GM18511 (cell line): ENCODE results near the gene ANKRD53.

ENCODE experiments used
- ATAC-seq: cut with Tn5 transposase; IDR thresholded peaks from one replicate; pipeline ENCODE4 v1.9.1; 2021; ENCODE audit warnings: mild to moderate bottlenecking, moderate library complexity; ENCODE audit not compliant: unreplicated experiment

The ANKRD53 gene

DNA sequence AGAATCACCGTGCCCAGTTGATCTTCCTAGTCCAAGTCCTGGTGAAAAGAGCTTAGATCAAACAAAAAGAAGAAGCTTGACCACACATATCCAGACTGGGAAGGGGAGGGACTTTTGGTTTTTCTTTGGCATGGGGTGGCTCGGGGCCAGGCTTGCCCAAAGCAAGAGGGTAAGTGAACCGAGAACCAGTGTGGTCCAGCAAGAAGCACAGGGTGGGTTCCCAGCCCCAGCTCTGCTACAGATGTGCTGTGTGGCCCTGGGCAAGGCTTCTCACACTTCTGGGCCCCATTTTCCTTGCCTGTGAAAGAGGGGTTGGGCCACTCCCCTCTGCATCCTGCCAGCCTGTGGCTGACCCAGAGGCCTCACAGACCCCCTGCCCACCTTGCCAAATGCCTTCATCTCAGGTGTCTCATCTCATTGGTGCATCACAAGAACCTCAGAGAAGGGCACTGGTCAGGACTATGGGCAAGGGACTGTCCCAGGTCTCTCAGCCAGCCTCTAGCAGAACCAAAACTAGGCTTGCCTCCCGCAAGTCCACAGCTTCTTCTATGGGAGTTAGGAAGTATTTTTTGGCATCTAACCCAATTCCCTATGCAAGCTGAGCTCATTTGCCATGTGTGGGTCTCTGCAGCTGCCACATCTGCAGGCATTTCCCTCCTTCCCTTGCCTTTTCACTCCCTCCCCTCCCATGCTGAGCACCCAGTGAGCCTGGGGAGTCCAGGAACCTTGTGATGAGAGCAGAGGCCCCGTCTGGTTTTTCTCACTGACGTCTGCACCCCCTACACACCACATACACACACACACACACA lies 35.8 kb upstream of the ANKRD53 start:
- ATAC-seq: no peak

DNA sequence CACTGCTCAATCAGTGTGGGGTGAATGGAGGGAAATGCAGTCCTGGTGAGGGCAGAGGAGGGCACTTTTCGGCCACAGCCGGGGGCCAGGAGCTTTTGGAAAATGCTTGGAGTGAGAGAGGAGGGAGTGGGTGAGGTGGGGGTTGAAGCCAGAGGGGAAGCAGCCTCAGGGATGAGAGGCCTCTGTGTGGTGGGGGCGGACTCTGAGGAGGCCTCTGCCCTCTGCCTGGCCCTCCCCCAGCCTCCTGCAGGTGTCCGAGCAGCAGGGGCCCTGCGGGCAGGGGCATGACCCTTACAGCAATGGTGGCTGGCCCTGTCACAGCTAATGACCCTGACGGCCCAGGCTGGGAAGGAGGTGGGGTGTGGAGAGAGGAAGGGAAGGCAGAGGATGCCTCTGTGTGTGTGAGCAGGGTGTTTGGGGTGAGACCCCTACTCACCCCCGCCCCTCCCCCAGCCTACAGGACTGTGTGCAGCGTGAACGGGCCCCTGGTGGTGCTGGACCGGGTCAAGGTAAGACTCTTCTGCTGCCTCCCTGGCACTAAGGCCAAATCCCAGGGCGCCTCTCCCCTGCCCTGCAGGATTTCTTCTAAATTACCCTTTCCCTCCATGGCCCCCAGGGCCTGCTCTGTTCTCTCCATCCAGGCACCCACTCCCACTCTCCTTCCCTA lies 35.1 kb upstream of the ANKRD53 start:
- ATAC-seq: no peak

DNA sequence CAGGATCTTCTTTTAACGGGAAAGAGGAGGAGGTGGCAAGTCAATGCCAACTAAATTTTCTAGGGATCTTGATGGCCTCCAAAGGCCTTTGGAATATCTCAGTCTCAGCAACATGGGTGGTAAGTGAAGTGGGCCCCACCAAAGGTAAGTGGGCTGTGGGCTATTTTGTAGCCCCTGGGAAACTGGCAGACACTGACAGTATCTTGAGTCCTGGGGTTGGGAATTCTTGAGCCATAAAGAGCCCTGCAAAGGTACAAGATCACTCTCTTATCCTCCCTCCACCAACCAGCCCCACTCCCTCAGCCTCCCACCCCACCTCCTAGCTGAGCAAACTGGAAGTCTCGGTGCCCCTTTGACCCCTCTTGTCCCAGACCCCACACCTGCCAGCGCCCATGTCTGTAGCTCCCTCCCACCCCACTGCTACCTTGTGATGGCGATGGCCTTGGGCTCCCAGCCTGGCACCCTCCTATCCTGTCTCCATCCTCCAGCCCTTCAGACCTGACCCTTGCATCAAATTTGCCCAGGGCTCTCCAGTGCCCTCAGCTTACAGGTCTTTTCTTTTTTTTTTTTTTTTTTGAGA lies 34.2 kb upstream of the ANKRD53 start:
- no peak for ATAC-seq

DNA sequence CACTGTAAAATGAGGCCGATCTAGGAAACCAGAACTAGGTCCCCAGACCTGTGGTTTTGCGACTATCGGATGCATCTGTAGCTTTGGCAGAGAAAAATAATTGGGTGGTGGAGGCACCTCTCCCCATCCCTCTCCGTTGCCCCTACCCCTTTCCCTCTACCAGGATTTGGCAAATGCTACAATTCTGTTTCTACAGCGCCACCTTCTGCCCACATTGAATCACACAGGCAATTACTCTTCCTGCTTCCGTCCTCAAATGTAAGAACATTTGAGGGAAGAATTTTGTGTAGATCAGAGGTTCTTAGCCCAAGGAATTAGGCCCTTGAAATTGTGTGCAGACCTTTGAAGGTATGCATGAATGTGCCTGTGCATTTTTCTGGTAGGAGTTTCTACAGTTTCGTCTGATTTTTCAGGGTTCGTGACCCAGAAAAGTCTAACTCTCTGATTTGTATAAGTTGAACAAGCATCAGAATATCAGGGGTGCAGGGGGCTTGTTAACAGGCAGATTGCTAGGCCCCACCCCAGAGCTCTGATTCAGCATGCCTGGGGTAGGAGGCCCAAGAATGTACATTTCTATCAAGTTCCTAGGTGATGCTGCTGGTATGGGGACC lies 31.5 kb upstream of the ANKRD53 start:
- ATAC-seq: no peak

DNA sequence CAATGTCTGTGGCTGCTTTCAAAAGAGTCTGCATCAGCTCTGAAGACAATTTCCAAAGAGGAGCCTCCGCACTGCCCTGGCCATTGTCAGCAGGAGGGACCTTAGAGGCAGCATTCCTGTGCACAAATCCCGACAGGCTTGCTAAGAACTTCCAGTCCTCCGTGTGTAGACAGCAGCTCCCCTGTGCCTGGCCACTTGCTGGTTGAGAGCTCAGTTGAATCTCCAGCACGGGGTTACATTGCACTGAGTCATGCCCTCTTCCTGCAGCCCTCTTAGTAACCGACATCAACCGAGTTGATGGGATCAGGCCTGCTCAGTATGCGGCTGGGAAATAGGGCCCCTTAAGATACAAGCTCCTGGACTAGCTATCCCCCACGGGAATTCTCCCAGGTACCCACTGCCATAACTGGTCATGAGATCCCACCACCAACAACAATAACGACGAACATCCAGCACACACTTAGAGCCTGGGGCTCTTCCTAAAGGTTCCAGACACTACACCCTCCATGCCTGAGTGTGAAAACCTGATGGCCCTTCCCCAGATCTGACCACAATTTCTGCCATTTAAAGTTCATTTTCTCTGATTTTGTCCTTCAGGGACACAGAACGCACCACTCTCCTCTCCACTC lies 30.8 kb upstream of the ANKRD53 start:
- ATAC-seq: no peak

DNA sequence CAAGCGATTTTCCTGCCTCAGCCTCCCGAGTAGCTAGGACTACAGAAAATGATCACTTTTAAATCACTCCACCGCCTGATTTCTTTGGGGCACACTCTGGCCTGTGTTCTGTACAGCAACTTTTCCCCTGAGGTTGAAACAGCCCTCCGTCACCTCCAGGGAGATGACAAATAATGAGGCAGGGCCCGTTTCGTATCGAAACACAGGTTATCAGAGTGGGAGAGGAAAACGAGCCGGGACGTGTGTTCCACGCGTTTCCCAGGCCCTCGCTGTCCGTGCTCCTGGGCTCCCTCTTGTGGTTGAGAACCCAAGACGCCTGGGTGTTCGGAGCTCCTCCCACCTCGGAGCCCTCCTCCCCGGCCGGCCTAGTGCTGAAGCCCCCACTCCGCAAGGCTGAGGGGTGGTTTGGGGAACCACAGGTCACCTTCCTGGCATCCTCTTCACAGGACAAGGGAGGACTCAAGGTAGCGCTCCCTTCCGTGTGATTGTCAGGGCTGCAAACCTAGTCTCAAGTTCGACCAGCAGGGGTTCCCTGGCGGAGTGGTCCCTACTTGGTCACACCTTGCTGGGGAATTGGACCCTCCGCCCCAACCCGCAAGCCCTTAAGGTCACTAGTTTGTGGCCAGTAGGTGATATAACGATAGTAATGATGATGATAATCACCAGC lies 30.0 kb upstream of the ANKRD53 start:
- peak; percentile 95 for ATAC-seq

DNA sequence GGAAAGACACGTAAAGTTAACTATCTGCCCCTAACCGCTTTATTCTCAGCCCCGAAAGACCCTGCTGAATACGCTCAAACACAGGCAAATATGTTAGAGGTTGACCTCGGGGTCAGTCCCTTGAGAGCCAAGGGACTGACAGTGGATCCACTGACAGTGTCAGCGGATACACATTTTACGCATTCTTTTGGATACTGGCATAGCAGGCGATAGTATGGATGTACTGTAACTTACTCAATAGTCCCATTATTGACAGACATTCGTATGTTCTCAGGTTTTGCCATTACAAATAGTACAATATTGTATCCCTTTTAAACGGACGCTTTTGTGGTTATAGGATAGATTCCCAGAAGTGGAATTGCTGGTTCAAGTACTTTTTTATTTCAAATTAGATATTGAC lies 29.3 kb upstream of the ANKRD53 start:
- no peak for ATAC-seq

DNA sequence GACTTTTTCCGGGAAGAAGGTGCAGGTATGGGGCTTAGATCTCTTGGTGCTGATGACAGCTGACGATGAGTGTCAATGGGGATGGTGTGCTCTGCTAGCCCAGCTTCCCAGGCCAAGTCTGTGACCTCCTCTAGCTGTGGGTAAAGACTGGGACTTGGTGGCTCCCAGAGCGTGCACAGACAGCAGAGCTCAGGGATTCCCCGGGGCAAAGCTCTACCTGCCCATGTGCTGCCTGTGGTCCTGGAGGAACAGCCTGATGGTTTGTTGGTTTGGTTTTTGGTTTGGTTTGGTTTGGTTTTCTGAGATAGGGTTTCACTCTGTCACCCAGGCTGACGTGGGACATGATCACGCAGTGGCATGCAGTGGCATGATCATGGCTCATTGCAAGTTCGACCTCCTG lies 23.5 kb upstream of the ANKRD53 start:
- no peak for ATAC-seq

DNA sequence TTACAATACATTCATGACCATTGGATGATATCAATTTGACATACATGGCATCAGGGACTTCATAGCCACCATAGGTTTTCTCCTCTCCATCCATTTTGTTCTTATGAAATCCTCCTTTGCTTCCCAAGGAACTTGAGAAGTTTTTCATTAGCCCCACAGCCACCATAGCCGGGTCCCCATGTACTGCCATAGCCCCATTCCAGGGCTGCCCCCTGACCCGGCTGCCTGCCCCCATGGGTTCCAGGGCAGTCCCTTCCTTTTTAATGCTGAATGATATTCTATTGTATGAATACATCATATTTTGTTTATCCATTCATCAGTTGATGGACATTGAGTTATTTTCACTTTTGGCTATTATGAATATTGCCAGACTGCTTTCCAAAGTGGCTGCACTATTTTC lies 22.3 kb upstream of the ANKRD53 start:
- ATAC-seq: no peak

DNA sequence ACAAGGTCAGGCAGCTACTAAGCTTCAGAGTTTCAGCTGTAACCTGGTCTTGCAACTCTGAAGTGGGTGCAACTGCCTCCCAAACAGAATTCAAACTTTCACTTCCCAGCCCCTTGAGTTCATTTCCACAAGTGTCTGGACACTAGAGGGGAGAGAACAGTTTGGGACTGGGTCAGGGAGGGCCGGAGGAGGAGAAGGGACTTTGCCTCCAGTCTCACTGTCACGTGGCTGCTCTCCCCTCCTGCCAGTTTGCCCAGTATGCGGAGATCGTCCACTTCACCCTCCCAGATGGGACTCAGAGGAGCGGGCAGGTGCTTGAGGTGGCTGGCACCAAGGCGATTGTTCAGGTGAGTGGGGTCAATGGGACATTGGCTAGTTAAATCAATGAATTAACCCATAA lies 20.6 kb upstream of the ANKRD53 start:
- ATAC-seq: no peak

DNA sequence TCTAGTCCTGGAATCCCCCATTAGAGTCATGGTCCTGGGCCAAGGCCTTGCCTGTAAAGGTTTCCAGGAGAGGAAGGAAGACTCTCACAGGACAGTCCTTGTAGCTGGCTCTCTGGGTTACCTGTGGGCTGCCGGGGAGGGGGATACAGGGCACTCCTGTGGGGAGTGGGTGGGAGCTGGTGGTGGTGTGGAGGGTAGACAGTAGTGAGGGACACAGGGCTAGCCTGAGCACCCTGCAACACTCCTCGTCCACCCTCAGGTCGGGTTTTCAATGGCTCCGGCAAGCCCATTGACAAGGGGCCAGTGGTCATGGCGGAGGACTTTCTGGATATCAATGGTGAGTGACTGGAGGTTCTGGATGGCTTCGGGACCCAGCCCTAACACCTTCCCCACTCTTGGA lies 19.7 kb upstream of the ANKRD53 start:
- ATAC-seq: no peak

DNA sequence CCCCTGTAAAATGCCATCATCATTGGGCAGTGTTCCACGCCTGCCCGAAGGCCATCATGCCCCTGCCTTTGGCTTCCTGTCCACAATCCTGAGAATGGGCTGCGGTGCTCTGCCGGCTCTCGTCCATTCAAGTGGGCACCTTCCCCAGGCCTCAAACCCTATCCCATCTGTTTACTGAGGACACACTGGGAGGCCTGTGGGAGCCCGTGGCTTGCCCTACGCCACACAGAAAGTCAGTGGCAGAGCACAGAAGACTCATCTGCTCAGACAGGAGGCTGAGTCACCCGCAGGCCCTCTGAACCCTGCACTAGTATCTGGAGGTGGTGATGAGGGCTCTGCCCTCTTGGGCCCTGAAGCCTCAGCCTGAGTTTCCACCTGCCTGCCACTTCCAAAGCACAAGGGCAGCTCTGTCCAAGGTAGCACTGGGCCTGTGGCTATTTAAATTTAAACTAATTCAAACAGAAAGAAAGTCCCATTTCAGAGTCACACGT lies 19.1 kb upstream of the ANKRD53 start:
- ATAC-seq: no peak

DNA sequence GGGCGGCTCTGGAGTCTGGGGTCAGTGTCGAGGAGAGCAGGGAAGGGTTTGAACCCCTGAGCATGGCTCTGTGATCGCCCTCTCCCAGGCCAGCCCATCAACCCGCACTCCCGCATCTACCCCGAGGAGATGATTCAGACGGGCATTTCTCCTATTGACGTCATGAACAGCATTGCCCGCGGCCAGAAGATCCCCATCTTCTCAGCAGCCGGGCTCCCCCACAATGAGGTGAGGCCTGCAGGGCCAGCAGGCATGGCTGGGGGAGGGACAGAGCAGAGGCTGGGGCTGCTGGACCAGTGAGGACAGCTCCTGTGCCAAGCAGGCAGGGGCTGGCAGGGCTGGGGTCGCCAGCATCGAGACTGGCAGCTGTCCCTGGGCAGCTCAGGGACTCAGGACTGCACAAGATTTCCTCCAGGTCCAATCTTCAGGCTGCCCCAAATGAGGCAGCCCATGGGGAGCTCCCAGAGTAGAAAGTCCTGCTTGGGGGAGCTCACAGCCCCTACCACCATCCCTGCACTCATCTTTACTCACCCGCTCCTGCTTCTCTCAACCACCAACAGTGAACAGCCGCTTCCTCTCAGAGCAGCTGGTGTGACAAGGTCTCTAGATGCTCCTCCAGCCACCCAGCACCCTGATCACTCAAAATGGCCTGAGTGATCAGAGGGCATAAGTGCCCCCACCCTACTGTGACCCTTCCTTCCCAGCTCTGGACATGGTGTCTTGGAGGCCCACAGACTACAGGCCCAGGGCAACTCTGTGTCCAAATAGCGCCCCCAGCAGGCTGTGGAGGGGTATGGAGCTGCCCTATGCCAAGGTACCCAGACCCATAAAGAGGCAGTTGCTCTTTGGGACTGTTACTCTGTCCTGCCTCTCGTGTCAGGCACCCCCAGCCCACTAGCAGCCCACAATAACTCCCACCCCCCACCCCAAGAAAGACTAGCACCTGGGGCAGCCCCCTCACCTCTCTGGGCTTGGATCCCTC lies 18.3 kb upstream of the ANKRD53 start:
- no peak for ATAC-seq

DNA sequence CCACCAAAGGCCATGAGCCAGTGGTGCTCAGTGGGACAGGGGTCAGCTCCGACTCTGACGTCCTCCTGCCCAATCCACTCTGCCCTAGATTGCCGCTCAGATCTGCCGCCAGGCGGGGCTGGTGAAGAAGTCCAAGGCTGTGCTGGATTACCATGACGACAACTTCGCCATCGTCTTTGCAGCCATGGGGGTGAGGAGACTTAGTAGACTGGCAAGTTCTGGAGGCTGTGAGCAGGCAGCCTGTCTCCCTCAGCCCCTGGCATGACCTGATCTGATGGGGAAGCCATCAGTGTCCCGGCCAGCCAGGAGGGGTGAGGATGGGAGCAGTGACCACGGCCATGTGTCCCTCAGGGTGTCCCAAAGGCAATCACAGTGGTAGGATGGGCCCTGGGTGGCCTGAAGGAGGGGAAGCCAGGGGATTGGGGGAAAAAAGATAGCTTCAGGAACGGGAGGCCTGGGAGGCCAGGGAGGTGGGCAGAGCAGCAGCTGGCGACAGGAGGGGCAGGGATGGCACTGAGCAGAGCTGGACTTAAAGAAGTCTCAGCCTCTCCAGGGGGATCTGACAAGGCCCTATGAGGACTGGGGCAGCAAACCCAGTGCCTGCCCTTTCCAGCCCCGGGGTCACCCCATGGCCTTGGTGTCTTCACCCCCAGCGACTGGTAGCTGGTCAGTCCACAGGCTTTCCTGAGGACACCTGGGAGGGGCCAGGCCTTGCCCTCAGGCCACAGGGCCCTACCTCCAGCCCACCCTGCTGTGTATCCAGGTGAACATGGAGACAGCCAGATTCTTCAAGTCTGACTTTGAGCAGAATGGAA lies 17.4 kb upstream of the ANKRD53 start:
- ATAC-seq: no peak

DNA sequence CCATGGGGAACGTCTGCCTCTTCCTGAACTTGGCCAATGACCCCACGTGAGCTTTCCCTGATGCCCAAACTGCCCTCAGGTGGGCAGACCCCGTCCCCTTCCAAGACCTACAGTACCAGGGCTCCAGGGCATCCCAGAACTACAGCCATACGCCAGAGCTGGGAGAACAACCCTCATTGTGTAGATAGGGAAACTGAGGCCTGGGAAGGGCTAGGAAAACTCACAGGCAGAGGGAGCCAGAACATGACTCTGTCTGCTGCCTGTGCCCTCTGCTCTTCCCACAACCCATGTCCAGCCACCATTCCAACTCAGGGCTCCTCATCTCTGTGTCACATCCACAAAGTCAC lies 16.8 kb upstream of the ANKRD53 start:
- no peak for ATAC-seq

DNA sequence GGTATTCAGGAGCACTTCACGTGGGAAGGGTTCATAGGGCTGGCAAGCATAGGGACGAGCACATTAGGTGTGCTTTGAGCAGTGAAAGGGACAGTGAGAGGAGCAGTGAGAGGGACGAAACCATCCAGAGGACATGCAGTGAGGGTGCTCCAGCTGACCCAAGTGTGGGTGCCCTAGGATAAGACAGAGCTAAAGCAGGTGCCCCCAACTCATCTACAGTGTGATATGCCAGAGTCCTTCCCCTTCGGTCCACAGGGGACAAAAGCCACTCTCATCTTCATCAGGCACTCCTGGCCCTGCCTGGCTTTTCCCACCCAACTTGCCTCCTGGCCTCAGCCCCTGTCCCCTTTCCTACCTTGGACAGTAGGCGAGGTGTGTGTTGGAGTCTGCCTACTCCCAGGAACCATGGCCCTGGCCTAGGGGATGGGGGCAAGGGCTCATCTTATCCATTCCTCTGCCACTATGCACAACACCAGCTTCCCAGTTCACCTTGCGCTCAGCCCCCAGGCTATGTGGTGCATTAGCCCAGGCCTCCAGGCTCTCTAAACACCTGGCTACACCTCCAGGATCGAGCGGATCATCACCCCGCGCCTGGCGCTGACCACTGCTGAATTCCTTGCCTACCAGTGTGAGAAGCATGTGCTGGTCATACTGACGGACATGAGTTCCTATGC lies 16.1 kb upstream of the ANKRD53 start:
- no peak for ATAC-seq

DNA sequence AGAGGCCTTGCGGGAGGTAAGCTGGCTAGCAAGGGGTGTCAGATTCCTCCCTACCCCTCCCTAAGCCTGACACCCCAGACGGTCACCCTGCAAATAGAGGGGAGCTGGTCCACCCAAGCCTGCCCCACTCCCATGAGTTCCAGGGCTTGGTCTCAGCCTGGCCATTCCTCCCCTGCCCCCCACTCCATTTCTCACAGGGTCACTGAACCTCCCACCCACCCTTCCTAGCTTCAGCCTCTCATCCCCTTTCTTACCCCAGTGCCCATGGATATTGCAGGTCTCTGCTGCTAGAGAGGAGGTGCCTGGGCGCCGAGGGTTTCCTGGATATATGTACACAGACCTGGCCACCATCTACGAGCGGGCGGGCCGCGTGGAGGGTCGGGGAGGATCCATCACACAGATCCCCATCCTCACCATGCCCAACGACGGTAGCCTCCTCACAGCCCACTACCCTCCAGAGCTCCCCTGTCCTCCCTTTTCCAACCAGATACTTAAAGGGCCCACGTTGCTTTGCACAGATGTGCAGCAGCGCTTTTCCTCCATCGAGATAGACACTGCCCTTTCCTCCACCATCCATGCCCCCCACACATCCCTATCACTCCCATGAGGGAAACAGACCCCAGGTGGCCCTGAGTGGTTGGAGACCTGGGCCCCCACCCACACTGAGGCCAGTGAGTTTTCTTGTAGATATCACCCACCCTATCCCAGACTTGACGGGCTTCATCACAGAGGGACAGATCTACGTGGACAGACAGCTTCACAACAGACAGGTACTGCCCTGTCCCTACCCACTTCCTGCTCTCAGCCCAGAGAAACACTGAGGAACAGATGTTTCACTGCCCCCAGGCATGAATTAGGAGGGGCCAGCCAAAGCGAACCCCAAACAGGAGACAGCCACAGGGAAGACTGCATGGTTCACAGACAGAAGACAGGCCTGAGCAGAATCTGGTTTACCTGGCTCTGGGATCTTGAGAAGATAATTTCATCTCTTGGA lies 15.2 kb upstream of the ANKRD53 start:
- ATAC-seq: no peak
